ENCODE data around the gene KCNIP4. TPM values are rescaled to one million over a fixed set of nuclear protein-coding genes. Genes with fewer than 3 reads are reported as not detected.

The KCNIP4 gene
- total RNA-seq, 4 donors from 2014 or later = 0.19 to 0.50 (median 0.34) TPM; not detected in 1

DNA sequence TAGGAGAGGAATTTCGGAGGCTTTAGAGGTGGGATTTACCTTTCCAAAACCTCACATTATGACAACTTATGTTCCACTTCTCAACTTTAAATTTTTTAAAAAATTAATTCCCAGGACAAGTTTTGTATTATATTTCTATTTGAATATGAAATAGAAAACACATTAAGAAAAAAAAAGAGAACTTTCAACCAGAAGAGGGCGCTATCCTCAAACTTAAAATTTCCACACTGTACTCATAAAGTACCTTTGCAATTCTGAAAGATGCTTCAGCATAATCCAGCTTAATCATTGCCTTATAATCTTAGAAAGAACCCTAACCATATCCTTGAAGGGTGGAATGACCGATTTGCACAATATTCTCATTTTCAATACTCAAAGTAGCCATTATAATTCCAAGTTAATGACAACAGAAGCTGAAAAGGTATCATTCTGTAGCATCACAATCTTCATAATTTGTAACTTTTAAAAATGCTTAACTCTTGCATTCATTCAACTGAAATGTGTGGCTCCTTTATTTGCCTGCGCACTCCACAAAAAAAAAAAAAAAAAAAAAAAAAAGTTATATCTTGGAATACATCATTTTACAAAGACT lies 158.0 kb downstream of the KCNIP4 start:
- no peak for TF ChIP-seq EP300 (IDR thresholded peaks at IDR 0.05)
- TF ChIP-seq, protein P1, sequence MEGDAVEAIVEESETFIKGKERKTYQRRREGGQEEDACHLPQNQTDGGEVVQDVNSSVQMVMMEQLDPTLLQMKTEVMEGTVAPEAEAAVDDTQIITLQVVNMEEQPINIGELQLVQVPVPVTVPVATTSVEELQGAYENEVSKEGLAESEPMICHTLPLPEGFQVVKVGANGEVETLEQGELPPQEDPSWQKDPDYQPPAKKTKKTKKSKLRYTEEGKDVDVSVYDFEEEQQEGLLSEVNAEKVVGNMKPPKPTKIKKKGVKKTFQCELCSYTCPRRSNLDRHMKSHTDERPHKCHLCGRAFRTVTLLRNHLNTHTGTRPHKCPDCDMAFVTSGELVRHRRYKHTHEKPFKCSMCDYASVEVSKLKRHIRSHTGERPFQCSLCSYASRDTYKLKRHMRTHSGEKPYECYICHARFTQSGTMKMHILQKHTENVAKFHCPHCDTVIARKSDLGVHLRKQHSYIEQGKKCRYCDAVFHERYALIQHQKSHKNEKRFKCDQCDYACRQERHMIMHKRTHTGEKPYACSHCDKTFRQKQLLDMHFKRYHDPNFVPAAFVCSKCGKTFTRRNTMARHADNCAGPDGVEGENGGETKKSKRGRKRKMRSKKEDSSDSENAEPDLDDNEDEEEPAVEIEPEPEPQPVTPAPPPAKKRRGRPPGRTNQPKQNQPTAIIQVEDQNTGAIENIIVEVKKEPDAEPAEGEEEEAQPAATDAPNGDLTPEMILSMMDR (IDR thresholded peaks at IDR 0.05) = peak in 2 of 3 experiments; percentile 42 to 50
- H3K4me3 ChIP-seq = no peak overlapping the region
- no peaks in the 10 kb centered on the region for H3K9me3 ChIP-seq
- intact Hi-C loops (cut with DNase I) = no loop called here
- H3K27me3 ChIP-seq = no peaks in the 10 kb centered on the region
- no peak overlapping the region for H3K27ac ChIP-seq (replicated peaks in 1 of 4)
- no peak for DNase-seq (ENCODE audit: extremely low spot score)
- 46% methylated on average over 4 of the region's 4 CpGs for WGBS
- no peaks in the 10 kb centered on the region for H3K4me1 ChIP-seq
- no peaks in the 10 kb centered on the region for H3K36me3 ChIP-seq

DNA sequence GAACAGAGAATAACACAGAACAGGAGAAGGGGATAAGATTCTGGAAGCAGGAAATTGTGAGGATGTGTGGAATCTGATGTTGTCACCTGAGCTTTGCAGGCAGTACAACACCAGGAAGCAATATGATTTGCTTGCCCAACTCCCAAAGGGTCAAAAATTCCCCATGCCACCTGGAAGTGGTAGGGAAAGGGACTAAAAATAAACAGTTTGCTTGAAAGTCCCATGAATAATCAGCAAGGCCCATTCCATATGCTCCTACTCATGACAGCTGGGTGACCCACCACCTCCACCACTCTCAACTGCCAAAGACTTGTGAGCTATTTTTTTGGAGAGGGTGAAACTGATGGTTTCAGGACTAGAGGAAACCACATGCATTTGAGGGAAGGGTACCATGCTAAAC lies 168.4 kb downstream of the KCNIP4 start:
- no peak for TF ChIP-seq POLR2A (IDR thresholded peaks at IDR 0.05; ENCODE audit: low read depth)
- TF ChIP-seq POLR2AphosphoS5 (IDR thresholded peaks at IDR 0.05) = no peak
- TF ChIP-seq, protein P1 (IDR thresholded peaks at IDR 0.05) = no peak
- TF ChIP-seq EP300 (IDR thresholded peaks at IDR 0.05) = no peak
- intact Hi-C loops (cut with DNase I) = no loop called here
- no peak overlapping the region for H3K27ac ChIP-seq (replicated peaks in 1 of 4)
- H3K36me3 ChIP-seq = no peaks in the 10 kb centered on the region
- no peaks in the 10 kb centered on the region for H3K9me3 ChIP-seq
- no peak overlapping the region for H3K4me3 ChIP-seq
- no peak for DNase-seq (ENCODE audit: extremely low spot score)
- peaks cover 0 to 10% (median 0%) of the 10 kb centered on the region in 4 donors for H3K27me3 ChIP-seq
- H3K4me1 ChIP-seq = no peaks in the 10 kb centered on the region

DNA sequence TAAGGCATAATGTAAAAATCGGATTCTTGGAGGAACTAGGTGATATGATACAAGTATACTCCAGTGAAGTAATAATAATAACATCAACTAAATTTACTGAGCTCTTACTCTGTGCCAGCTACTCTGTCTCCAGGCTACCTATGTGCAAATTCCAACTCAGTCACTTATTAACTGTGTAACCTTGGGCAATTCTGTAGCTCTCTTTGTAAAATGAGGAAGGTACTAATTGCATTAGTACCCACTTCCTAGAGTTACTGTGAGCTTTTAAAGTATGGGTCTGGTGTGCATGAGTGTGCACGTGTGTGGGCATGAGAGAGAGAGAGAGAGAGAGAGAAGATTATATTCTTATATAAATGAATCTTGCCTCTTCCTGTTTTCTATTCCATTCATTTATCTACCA lies 169.9 kb downstream of the KCNIP4 start:
- peaks cover 0 to 14% (median 0%) of the 10 kb centered on the region in 4 donors for H3K27me3 ChIP-seq
- H3K27ac ChIP-seq (replicated peaks in 1 of 4) = no peak overlapping the region
- H3K4me3 ChIP-seq = no peak overlapping the region
- no peaks in the 10 kb centered on the region for H3K4me1 ChIP-seq
- H3K9me3 ChIP-seq = no peaks in the 10 kb centered on the region
- DNase-seq (ENCODE audit: extremely low spot score) = no peak
- TF ChIP-seq POLR2AphosphoS5 (IDR thresholded peaks at IDR 0.05) = no peak
- no peak for TF ChIP-seq EP300 (IDR thresholded peaks at IDR 0.05)
- TF ChIP-seq POLR2A (IDR thresholded peaks at IDR 0.05; ENCODE audit: low read depth) = no peak
- TF ChIP-seq, protein P1 (IDR thresholded peaks at IDR 0.05) = no peak
- 55% methylated on average over 2 of the region's 2 CpGs for WGBS
- intact Hi-C loops (cut with DNase I) = no loop called here
- H3K36me3 ChIP-seq = no peaks in the 10 kb centered on the region

DNA sequence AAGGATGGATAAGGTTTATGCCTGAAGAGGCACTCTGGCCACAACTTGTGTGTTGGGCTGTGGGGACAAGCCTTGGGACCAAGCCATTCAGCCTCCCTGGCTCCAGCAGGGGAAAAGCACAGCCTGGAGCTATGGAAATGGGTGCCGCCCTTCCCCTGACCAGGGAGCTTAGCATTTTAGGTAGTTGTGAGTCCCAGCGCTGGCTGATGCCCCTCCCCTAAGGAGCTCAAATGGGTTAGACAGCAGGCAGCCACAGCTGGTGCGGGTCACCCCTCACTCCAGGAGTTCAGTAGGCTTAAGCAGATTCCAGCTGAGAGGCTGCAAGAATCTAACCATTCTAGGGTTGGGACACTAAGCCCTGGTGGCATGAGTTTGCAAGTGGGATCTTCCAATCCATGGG lies 172.9 kb downstream of the KCNIP4 start:
- Histone ChIP-seq H3K9me3 (peaks cover 0 to 2% (median 0%) of the 10 kb centered on the region in 4 donors), H3K4me3 (no peak overlapping the region), H3K27me3 (peaks cover 0 to 14% (median 0%) of the 10 kb centered on the region in 4 donors), H3K27ac (replicated peaks in 1 of 4) (no peak overlapping the region), H3K36me3 (no peaks in the 10 kb centered on the region), H3K4me1 (no peaks in the 10 kb centered on the region)
- intact Hi-C loops (cut with DNase I) = no loop called here
- 80% methylated on average over 1 of the region's 3 CpGs for WGBS
- TF ChIP-seq, protein P1 (IDR thresholded peaks at IDR 0.05) = no peak
- no peak for TF ChIP-seq POLR2AphosphoS5 (IDR thresholded peaks at IDR 0.05)
- no peak for TF ChIP-seq EP300 (IDR thresholded peaks at IDR 0.05)
- TF ChIP-seq POLR2A (IDR thresholded peaks at IDR 0.05; ENCODE audit: low read depth) = no peak
- no peak for DNase-seq (ENCODE audit: extremely low spot score)

All from esophagus muscularis mucosa (tissue), 4 donors.